Endothelial cell of umbilical vein (primary cell): ENCODE measurements around the gene WIPF3.

Source experiments
- CTCF ChIP-seq, 2 donors: IDR thresholded peaks; 1 replicate in 1 of 2; 2 replicates in 1 of 2; pipeline ENCODE4 v1.5.1; 2011; ENCODE audit warnings: low read length in 2 of 2, mild to moderate bottlenecking in 2 of 2, moderate library complexity in 2 of 2, control low read depth in 1 of 2, inconsistent platforms in 1 of 2, low read depth in 1 of 2; ENCODE audit not compliant: insufficient read depth in 1 of 2; ENCODE audit errors: extremely low read depth in 1 of 2
- EZH2 ChIP-seq: IDR thresholded peaks from 2 replicates; pipeline ENCODE4 v1.6.1; 2012; ENCODE audit warnings: borderline replicate concordance, low read depth, mild to moderate bottlenecking, moderate library complexity, low read length, inconsistent platforms; ENCODE audit not compliant: severe bottlenecking
- GATA2 ChIP-seq: IDR thresholded peaks from 2 replicates; pipeline ENCODE4 v1.7.0; 2011; ENCODE audit warnings: low read depth, mild to moderate bottlenecking, moderate library complexity, mixed read lengths, low read length; ENCODE audit not compliant: insufficient read length, insufficient read depth
- JUN ChIP-seq: IDR thresholded peaks from 2 replicates; pipeline ENCODE4 v1.6.1; 2011; ENCODE audit warnings: borderline replicate concordance, low read depth; ENCODE audit not compliant: insufficient read length, insufficient read depth
- POLR2A ChIP-seq: IDR thresholded peaks from 2 replicates; pipeline ENCODE4 v1.6.1; 2012; ENCODE audit warnings: low read depth, mild to moderate bottlenecking, control low read depth, low read length
- POLR2AphosphoS5 ChIP-seq: IDR thresholded peaks from 2 replicates; pipeline ENCODE4 v1.6.1; 2012; ENCODE audit warnings: low read depth, mild to moderate bottlenecking, control low read depth, low read length, moderate library complexity; ENCODE audit not compliant: insufficient read depth

GRCh38 chr7:29793507-29793906, 12.8 kb upstream of the WIPF3 start:
- TF ChIP-seq CTCF (IDR thresholded peaks at IDR 0.05; ENCODE audit: extremely low read depth in 1 of 2, insufficient read depth in 1 of 2, low read depth in 1 of 2, low read length in 2 of 2) (no peak), POLR2AphosphoS5 (no peak), POLR2A (no peak), EZH2 (no peak), JUN (no peak), GATA2 (no peak)
